B cell (primary cell): ENCODE measurements around the gene ZBTB17. TPM values are rescaled to one million over a fixed set of nuclear protein-coding genes. Genes with fewer than 3 reads are reported as not detected.

Source experiments
- ATAC-seq: fragments of 200-7000 bp; cut with Tn5 transposase; one replicate; pipeline ENCODE4 v1.10.0; 2021; ENCODE audit warnings: low read depth, mild to moderate bottlenecking, moderate number of reproducible peaks, moderate library complexity
- CTCF ChIA-PET: fragments of 350-600 bp; sonication (Branson Sonifier 250); formaldehyde crosslinking; loops from one replicate; lab custom pipeline; 2021; ENCODE audit warnings: antibody characterized with exemption, inconsistent platforms; lab: Charles Lee
- POLR2A ChIA-PET: fragments of 350-600 bp; sonication (Branson Sonifier 250); formaldehyde crosslinking; loops from one replicate; lab custom pipeline; 2021; ENCODE audit warnings: antibody characterized with exemption; lab: Charles Lee
- DNase-seq: peaks from one replicate; pipeline ENCODE4 v3.0.0; 2013
- H2AFZ ChIP-seq: 2 replicates; pipeline ENCODE4 v1.6.1; 2012; ENCODE audit warnings: mild to moderate bottlenecking, low read depth, low read length; ENCODE audit not compliant: insufficient read depth, poor library complexity, severe bottlenecking
- H3K27ac ChIP-seq, 2 donors: 1 replicate in 1 of 2; 2 replicates in 1 of 2; pipeline ENCODE4 v1.5.1; 2012 to 2013; ENCODE audit warnings: low read length in 2 of 2, mild to moderate bottlenecking in 2 of 2, moderate library complexity in 1 of 2
- H3K27me3 ChIP-seq, 4 experiments: fragments of 200-600 bp in 1 of 4; sonication (generic) in 1 of 4; replicated peaks in 1 of 4; 1 replicate in 2 of 4; 2 replicates in 2 of 4; pipeline versions ENCODE4 v1.6.1 to v1.7.0; 2013 to 2016; ENCODE audit warnings: low read length in 3 of 4, mild to moderate bottlenecking in 2 of 4, mixed read lengths in 1 of 4, moderate library complexity in 1 of 4; ENCODE audit not compliant: insufficient read depth in 4 of 4, control insufficient read depth in 3 of 4; ENCODE audit errors: control extremely low read depth in 1 of 4
- H3K36me3 ChIP-seq, 2 experiments: replicated peaks in 1 of 2; 1 replicate in 1 of 2; 2 replicates in 1 of 2; pipeline versions ENCODE4 v1.6.1 to v1.7.1; 2013; ENCODE audit warnings: low read length in 1 of 2; ENCODE audit not compliant: insufficient read depth in 2 of 2, control insufficient read depth in 1 of 2; ENCODE audit errors: control extremely low read depth in 1 of 2, extremely low read depth in 1 of 2
- H3K4me1 ChIP-seq, 2 donors: fragments of 200-600 bp in 1 of 2; sonication (generic) in 1 of 2; 1 replicate in 1 of 2; 2 replicates in 1 of 2; pipeline versions ENCODE4 v1.5.1 to v1.6.1; 2013 to 2017; ENCODE audit warnings: low read length in 2 of 2; ENCODE audit not compliant: control insufficient read depth in 2 of 2, insufficient read depth in 2 of 2
- H3K4me2 ChIP-seq: replicated peaks from 2 replicates; pipeline ENCODE3; 2012; ENCODE audit warnings: mild to moderate bottlenecking, low read depth, low read length; ENCODE audit not compliant: poor library complexity, severe bottlenecking
- H3K4me3 ChIP-seq, 5 experiments: fragments of 200-600 bp in 1 of 5; sonication (generic) in 1 of 5; 1 replicate in 3 of 5; 2 replicates in 2 of 5; pipeline versions ENCODE4 v1.5.1 to v1.7.0; 2011 to 2016; ENCODE audit warnings: low read length in 4 of 5, mild to moderate bottlenecking in 4 of 5, low read depth in 2 of 5, control low read depth in 1 of 5, moderate library complexity in 1 of 5; ENCODE audit not compliant: insufficient read depth in 1 of 5; ENCODE audit errors: control extremely low read depth in 1 of 5, extremely low read depth in 1 of 5
- H3K79me2 ChIP-seq: fragments of 200-600 bp; sonication (generic); one replicate; pipeline ENCODE4 v1.6.0; 2016; ENCODE audit warnings: low read length; ENCODE audit not compliant: control insufficient read depth, insufficient read depth
- H3K9ac ChIP-seq: fragments of 200-600 bp; sonication (generic); 2 replicates; pipeline ENCODE4 v1.6.1; 2017; ENCODE audit warnings: mild to moderate bottlenecking, low read length, moderate library complexity
- H3K9me3 ChIP-seq, 3 donors: one replicate each; pipeline versions ENCODE4 v1.6.1 to v1.7.1; 2013; ENCODE audit warnings: low read length in 2 of 3; ENCODE audit not compliant: control insufficient read depth in 2 of 3, insufficient read depth in 1 of 3; ENCODE audit errors: control extremely low read depth in 1 of 3
- H4K20me1 ChIP-seq: 2 replicates; pipeline ENCODE4 v1.6.0; 2012; ENCODE audit warnings: mild to moderate bottlenecking, low read length; ENCODE audit not compliant: insufficient read depth, control insufficient read depth, poor library complexity, severe bottlenecking
- H3K27ac Mint-ChIP-seq: one replicate; pipeline ENCODE4 v1.8.0; 2021; ENCODE audit warnings: mixed read lengths
- H3K27me3 Mint-ChIP-seq: one replicate; pipeline ENCODE4 v1.8.0; 2021; ENCODE audit warnings: mixed read lengths
- H3K4me1 Mint-ChIP-seq: one replicate; pipeline ENCODE4 v1.8.0; 2021; ENCODE audit warnings: mixed read lengths
- H3K4me3 Mint-ChIP-seq: one replicate; pipeline ENCODE4 v1.8.0; 2021; ENCODE audit warnings: mixed read lengths
- H3K9me3 Mint-ChIP-seq: one replicate; pipeline ENCODE4 v1.8.0; 2022; ENCODE audit warnings: mixed read lengths; ENCODE audit not compliant: insufficient read depth
- CTCF ChIP-seq: fragments of 200-600 bp; IDR thresholded peaks from one replicate; pipeline ENCODE4 v1.8.0; 2022; ENCODE audit warnings: antibody characterized with exemption, mild to moderate bottlenecking
- EZH2 ChIP-seq: IDR thresholded peaks from 2 replicates; pipeline ENCODE4 v1.6.1; 2012; ENCODE audit warnings: borderline replicate concordance, low read depth, mild to moderate bottlenecking, moderate library complexity, low read length; ENCODE audit not compliant: insufficient read depth, poor library complexity, severe bottlenecking
- WGBS: methylation state at CpG from one replicate; pipeline ENCODE4 v1.1.5; 2013; ENCODE audit warnings: missing lambda C conversion rate; ENCODE audit not compliant: insufficient coverage; 5-methylcytosine and 5-hydroxymethylcytosine counted together
- intact Hi-C: fragments of 100-400 bp; cut with micrococcal nuclease; formaldehyde crosslinking; loops from one replicate; pipeline ENCODE4 v1.10.0; 2022
- polyA plus RNA-seq: library from polyadenylated mRNA; depleted of rRNA; stranded (reverse); fragments of >200 nt; gene quantifications from 2 replicates; pipeline ENCODE4 v1.2.3, GENCODE V29; 2012
- total RNA-seq, 2 donors: library from RNA; stranded (reverse); fragments of 120-200 nt in 1 of 2; gene quantifications; 1 replicate in 1 of 2; 2 replicates in 1 of 2; pipeline versions ENCODE4 v1.2.3 to v1.2.4, GENCODE V29; 2013 to 2022

ZBTB17 gene
- total and polyA plus RNA-seq, 2 donors (not counting 1 experiment from before 2014, with no cell fraction given), result 94.1 to 157 TPM

GRCh38 chr1:15911927-15912326 is 64.0 kb downstream of the ZBTB17 start:
- Mint-ChIP-seq H3K27me3 (no peaks in the 10 kb centered on the region), H3K27ac (no peak overlapping the region), H3K4me1 (peaks cover 15% of the 10 kb centered on the region), H3K9me3 (no peaks in the 10 kb centered on the region), H3K4me3 (no peak overlapping the region)
- Histone ChIP-seq H3K4me1 (peaks cover 6 to 13% of the 10 kb centered on the region in 2 donors), H3K4me3 (no peak overlapping the region), H3K27ac (no peak overlapping the region), H3K9me3 (no peaks in the 10 kb centered on the region), H3K36me3 (peaks cover 22 to 60% of the 10 kb centered on the region in 2 experiments), H2AFZ (no peak overlapping the region), H3K9ac (no peak overlapping the region), H4K20me1 (peaks cover 24% of the 10 kb centered on the region), H3K4me2 (no peak overlapping the region), H3K79me2 (peaks cover 94% of the 10 kb centered on the region), H3K27me3 (no peaks in the 10 kb centered on the region)
- TF ChIP-seq EZH2, result no peak
- ChIA-PET CTCF (interaction anchor here (1.7 to 2.7 kb wide), 2 partner anchors 8 to 96 kb away, joined by 7 to 13 read pairs; no protein-coding TSS in a partner anchor), POLR2A (no interaction called here)
- no peak for DNase-seq
- intact Hi-C loops, result no loop called here
- WGBS, result 94% methylated on average over 2 of the region's 2 CpGs
- ATAC-seq, result no peak

GRCh38 chr1:15911141-15911540 is 64.8 kb downstream of the ZBTB17 start:
- ChIA-PET POLR2A (interaction anchor here (0.6 kb wide), 2 partner anchors 14 to 105 kb away, joined by 3 read pairs; no protein-coding TSS in a partner anchor), CTCF (interaction anchor here (1.7 to 2.7 kb wide), 2 partner anchors 9 to 96 kb away, joined by 7 to 13 read pairs; no protein-coding TSS in a partner anchor)
- TF ChIP-seq CTCF, result no peak
- TF ChIP-seq EZH2, result no peak
- no peak overlapping the region for H3K27ac Mint-ChIP-seq
- Histone ChIP-seq H3K4me2 (no peak overlapping the region), H4K20me1 (peaks cover 31% of the 10 kb centered on the region), H2AFZ (no peak overlapping the region), H3K27ac (no peak overlapping the region), H3K79me2 (peaks cover 95% of the 10 kb centered on the region), H3K36me3 (peaks cover 22 to 52% of the 10 kb centered on the region in 2 experiments), H3K4me3 (no peak overlapping the region), H3K9me3 (no peaks in the 10 kb centered on the region), H3K9ac (no peak overlapping the region), H3K27me3 (no peaks in the 10 kb centered on the region), H3K4me1 (peaks cover 6 to 7% of the 10 kb centered on the region in 2 donors)
- peaks cover 9% of the 10 kb centered on the region for H3K4me1 Mint-ChIP-seq
- 100% methylated on average over 1 of the region's 1 CpG for WGBS
- intact Hi-C loops, result no loop called here
- DNase-seq (no peak), ATAC-seq (no peak)
- H3K27me3 Mint-ChIP-seq, result no peaks in the 10 kb centered on the region
- H3K4me3 Mint-ChIP-seq, result no peak overlapping the region
- no peaks in the 10 kb centered on the region for H3K9me3 Mint-ChIP-seq
